Measurements from ENCODE around the gene METAP1D.

DNA sequence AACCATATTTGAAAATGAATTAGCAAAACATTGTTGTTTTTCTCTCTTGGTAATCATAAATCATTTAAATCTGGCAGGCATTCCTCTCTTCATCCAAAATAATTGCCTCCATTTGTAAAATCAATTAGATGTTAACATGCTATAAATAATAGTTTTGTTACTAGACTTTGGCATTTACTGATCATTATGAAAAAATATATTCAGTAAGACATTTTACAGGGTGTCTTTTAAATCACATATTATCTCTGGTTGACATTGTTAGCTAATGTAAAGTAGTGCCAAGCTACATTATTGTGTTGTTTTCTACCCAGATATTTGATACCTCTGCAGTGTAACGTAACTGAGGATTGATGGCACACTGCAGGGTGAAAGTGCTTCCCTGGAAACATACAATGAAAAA, 53.7 kb downstream of the METAP1D start:
- TF ChIP-seq POLR2A (IDR thresholded peaks at IDR 0.05; ENCODE audit: low read length) (no peak), GATA1 (IDR thresholded peaks at IDR 0.05; ENCODE audit: low read depth, low read length) (no peak)
